Measurements from ENCODE around the gene MXRA7.

GRCh38 chr17:76633628-76634328 is 77.0 kb downstream of the MXRA7 start:
- no peak for TF ChIP-seq REST (IDR thresholded peaks at IDR 0.05)
- no peak for TF ChIP-seq CTCF (IDR thresholded peaks at IDR 0.05; ENCODE audit: low read depth, low read length, missing input control)

Data from liver (tissue), 2 donors.